Ectodermal cell (in vitro differentiated cells): Measurements from ENCODE around the gene RADIL.
"Not testable (repeated sequence)": the region's sequence is repeated elsewhere in the genome, so short reads cannot be mapped to it uniquely, and the experiment has no call there.

Experiments used
- H3K27ac ChIP-seq: 2 replicates; pipeline ENCODE4 v1.7.0; 2013; ENCODE audit warnings: mild to moderate bottlenecking, low read depth, low read length; ENCODE audit not compliant: insufficient read depth, poor library complexity, severe bottlenecking
- H3K27me3 ChIP-seq: 2 replicates; pipeline ENCODE4 v1.7.0; 2013; ENCODE audit warnings: mild to moderate bottlenecking, low read length; ENCODE audit not compliant: insufficient read depth, control insufficient read depth, poor library complexity, severe bottlenecking
- H3K36me3 ChIP-seq: one replicate; pipeline ENCODE4 v1.7.0; 2013; ENCODE audit warnings: low read length; ENCODE audit not compliant: control insufficient read depth, insufficient read depth
- H3K4me1 ChIP-seq: one replicate; pipeline ENCODE4 v1.7.0; 2013; ENCODE audit warnings: low read length; ENCODE audit not compliant: control insufficient read depth, insufficient read depth
- H3K4me3 ChIP-seq: 2 replicates; pipeline ENCODE4 v1.7.0; 2013; ENCODE audit warnings: low read depth, low read length, control low read depth; ENCODE audit not compliant: insufficient read depth
- H3K9me3 ChIP-seq: 2 replicates; pipeline ENCODE4 v1.7.0; 2013; ENCODE audit warnings: mild to moderate bottlenecking, low read length, moderate library complexity; ENCODE audit not compliant: control insufficient read depth
- WGBS, 2 experiments: methylation state at CpG; one replicate each; pipeline ENCODE4 v1.1.7; 2013; ENCODE audit warnings: missing lambda C conversion rate in 2 of 2; 5-methylcytosine and 5-hydroxymethylcytosine counted together

The RADIL gene

DNA sequence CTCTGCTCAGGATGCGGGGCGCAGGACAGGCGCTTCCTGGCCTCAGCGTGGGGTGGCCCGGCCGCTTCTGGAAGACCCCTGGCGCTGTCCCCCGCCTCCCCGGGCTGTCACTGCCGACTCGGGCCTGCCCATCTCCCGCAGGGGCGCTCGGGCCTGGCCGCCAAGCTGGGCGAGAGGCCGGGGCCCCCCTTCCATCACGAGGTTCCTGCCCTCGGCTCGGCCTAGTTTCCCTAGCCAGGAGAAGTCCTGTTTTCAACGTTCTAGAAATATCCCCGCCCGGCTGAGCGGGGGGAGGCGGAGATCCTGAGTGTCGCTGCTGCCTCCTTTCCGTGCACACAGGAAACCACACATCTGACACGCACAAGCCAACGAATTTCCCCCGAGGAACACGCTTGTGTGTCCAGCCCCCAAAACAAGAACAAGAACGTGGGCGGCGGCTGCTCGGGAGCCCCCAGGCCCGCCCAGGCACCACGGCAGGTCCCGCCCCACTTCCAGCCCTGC lies 74.4 kb downstream of the RADIL start:
- no peak overlapping the region for H3K27ac ChIP-seq
- H3K4me1 ChIP-seq: no peaks in the 10 kb centered on the region
- no peaks in the 10 kb centered on the region for H3K27me3 ChIP-seq
- no peaks in the 10 kb centered on the region for H3K36me3 ChIP-seq
- no peaks in the 10 kb centered on the region for H3K9me3 ChIP-seq
- no peak overlapping the region for H3K4me3 ChIP-seq
- WGBS, 2 experiments: 90 to 93% methylated on average over 38 of the region's 38 CpGs

DNA sequence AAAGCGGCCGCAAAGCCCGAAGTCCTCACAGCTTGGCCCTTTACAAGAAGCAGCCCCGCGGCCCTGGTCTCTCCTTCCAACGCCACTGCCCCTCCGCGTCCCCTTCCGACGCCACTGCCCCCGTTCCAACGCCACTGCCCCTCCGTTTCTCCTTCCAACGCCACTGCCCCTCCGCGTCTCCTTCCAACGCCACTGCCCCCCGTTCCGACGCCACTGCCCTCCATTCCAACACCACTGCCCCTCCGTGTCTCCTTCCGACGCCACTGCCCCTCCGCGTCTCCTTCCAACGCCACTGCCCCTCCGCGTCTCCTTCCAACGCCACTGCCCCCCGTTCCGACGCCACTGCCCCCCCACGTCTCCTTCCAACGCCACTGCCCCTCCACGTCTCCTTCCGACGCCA lies 75.0 kb downstream of the RADIL start:
- no peak overlapping the region for H3K4me3 ChIP-seq
- 87 to 89% methylated on average over 37 of the region's 37 CpGs for WGBS, 2 experiments

DNA sequence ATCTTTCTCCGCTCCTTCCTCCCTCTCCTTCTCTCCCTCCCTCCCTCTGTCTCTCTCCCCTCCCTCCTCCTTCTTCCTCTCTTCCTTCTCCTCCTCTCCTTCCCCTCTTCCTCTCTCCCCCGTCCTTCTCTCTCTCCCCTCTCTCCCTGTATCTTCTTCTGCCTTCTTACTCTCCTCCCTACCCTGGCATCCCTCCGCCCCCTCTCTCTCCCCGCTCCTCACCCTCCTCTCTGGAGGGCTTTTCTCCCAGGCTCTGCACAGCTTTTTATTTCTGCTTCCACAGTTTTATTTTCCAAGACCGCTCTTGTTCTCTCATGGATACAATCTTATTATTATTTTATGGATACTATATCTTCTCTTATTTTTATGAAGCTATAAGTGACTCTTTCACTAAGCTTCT lies 75.5 kb downstream of the RADIL start:
- 60 to 61% methylated on average over 4 of the region's 5 CpGs for WGBS, 2 experiments
- Histone ChIP-seq H3K27ac (no peak overlapping the region), H3K9me3 (no peaks in the 10 kb centered on the region), H3K27me3 (no peaks in the 10 kb centered on the region), H3K4me1 (no peaks in the 10 kb centered on the region), H3K36me3 (no peaks in the 10 kb centered on the region), H3K4me3 (no peak overlapping the region)

More for the DNA sequence above, 75.0 kb downstream of the RADIL start:
- Histone ChIP-seq H3K4me1 (no peaks in the 10 kb centered on the region), H3K27me3 (no peaks in the 10 kb centered on the region), H3K9me3 (no peaks in the 10 kb centered on the region), H3K27ac (no peak overlapping the region), H3K36me3 (no peaks in the 10 kb centered on the region)

DNA sequence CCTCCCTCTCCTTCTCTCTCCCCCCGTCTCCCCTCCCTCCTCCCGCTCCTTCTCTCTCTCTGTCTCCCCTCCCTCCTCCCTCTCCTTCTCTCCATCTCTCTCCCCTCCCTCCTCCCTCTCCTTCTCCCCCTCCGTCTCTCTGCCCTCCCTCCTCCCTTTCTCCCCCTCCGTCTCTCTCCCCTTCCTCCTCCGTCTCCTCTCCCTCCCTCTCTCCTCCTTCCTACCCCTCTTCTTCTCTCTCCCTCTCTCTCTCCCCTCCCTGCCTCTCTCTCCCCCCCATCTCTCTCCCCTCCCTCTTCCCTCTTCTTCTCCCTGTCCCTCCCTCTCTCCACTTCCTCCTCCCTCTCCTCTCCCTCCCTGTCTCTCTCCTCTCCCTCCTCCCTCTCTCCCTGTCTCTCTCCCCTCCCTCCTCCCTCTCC lies 75.9 kb downstream of the RADIL start:
- H3K4me3 ChIP-seq: no peak overlapping the region
- H3K27me3 ChIP-seq: no peaks in the 10 kb centered on the region
- no peaks in the 10 kb centered on the region for H3K36me3 ChIP-seq
- no peaks in the 10 kb centered on the region for H3K4me1 ChIP-seq
- no peaks in the 10 kb centered on the region for H3K9me3 ChIP-seq
- 32 to 45% methylated on average over 5 of the region's 5 CpGs for WGBS, 2 experiments
- H3K27ac ChIP-seq: no peak overlapping the region

DNA sequence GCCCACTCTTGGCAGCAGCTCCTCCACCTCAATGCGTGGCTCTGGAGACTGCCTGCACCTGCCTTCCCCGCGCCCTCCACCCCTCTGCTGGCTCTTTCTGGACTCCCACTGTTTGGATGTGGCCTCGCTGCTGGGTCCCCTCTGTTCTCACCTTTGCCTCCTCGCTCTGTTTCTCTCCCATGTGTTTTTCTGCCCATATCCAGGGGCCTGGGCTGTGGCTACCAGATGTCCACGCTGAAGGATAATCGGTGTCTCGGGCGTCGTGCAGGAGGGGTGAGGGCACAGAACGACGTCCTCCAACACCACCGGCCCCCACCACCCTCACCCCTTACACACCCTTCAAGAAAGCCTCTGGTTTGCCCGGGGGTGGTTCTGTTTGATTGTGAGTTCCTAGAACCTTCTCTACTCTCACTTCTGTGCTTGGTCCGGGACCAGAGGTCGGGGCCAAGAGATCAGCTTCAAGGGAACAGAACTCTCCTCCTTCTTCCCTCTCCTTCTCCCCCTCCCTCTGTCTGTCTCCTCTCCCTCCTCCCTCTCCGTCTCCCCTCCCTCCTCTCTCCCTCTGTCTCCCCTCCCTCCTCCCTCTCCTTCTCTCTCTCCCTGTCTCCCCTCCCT lies 76.4 kb downstream of the RADIL start:
- Histone ChIP-seq H3K4me1 (no peaks in the 10 kb centered on the region), H3K27me3 (no peaks in the 10 kb centered on the region), H3K9me3 (no peaks in the 10 kb centered on the region), H3K4me3 (no peak overlapping the region), H3K27ac (no peak overlapping the region), H3K36me3 (no peaks in the 10 kb centered on the region)
- WGBS, 2 experiments: 80 to 84% methylated on average over 17 of the region's 17 CpGs

DNA sequence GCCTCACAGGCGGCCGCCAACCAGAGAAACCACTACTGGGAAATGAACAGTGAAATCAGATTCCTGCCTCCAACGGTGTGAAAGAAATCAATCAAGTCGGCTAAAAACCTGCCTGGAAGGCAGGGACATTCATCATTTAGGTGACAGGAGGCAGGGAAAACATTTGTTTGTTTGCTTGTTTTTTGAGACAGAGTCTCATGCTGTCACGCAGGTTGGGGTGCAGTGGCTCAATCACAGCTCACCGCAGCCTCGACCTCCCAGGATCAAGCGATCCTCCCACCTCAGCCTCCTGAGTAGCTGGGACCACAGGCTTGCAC lies 77.6 kb downstream of the RADIL start:
- Histone ChIP-seq H3K36me3 (no peaks in the 10 kb centered on the region), H3K27me3 (no peaks in the 10 kb centered on the region), H3K9me3 (no peaks in the 10 kb centered on the region), H3K27ac (no peak overlapping the region), H3K4me1 (no peaks in the 10 kb centered on the region), H3K4me3 (no peak overlapping the region)
- 73 to 82% methylated on average over 8 of the region's 8 CpGs for WGBS, 2 experiments

DNA sequence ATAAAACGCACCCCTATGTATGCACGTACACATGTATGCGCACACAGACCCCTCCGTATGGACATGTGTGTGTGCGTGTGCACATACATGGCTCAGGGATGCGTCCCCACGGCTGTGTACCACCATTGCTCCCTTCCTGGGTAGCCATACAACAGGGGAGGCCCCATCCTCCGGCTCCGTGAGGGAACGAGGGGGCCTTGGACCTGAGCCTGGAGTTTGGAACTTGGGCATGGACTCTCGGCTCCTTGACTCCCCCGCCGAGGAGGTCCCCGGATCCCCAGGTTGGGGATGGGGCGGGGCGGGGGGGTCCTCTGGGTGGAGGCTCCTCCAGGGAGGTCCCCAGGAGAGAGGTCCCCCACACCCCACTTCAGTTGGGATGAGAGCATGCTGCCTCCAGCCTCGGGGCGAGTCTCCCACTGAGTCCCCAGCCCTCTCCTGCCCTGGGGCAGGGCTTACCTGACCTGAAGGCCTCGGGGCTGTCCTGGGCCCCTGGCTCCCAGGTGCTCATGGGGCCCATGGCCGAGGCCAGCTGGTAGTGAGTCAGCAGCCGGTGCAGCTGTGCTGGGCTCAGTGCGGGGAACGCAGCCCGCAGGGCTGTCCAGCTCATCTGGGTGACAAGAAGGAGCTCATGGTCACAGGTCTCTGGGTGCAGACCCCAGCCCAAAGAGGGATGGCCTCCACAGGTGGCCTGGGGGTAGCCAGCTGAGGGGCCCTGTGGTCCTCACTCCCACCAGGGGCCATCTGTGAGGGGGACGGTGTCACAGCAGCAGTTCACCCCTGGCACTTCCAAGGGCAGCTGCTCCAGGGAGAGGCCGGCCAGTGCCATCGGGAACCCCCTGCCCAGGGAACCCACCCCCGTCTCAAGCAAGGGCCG lies 78.2 kb downstream of the RADIL start:
- Histone ChIP-seq H3K27me3 (no peaks in the 10 kb centered on the region), H3K9me3 (no peaks in the 10 kb centered on the region), H3K4me3 (no peak overlapping the region), H3K4me1 (no peaks in the 10 kb centered on the region), H3K36me3 (no peaks in the 10 kb centered on the region), H3K27ac (no peak overlapping the region)
- WGBS, 2 experiments: 89 to 90% methylated on average over 29 of the region's 29 CpGs

DNA sequence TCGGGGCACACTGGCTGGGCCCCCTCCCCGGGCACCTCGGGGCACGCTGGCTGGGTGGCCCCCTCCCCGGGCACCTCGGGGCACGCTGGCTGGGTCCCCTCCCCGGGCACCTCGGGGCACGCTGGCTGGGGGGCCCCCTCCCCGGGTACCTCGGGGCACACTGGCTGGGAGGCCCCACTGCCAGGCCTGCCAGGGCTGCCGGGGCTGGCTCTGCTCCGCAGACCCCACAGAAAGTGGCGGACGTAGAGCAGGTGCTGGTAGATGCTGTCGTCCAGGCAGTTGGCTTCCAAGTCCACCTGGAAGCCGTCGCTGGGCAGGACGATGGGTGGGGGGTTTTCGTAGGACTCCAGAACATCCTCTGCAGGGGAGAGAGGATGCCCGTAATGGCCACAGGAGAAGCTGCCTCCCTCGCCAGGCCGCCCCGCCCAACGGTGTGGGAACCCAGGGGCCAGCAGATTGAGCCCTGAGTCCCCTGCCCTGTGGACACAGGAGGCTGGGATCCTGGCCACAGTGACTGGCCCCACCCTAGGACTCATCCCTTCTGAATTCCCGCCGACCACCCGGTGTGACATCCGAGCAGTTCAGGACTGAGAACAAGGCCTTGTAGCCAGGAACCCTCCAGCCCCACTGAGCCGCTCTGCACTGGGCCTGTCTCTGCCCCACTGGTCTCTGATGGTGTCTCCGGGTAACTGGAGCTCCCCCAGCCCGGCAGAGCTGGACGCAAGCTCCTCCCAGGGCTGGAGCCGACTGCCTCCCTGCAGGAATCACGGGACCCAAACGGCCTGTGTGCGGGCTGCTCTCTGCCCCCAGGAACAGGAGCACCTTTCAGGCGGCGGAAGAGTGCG lies 79.9 kb downstream of the RADIL start:
- H3K9me3 ChIP-seq: no peaks in the 10 kb centered on the region
- no peaks in the 10 kb centered on the region for H3K4me1 ChIP-seq
- H3K36me3 ChIP-seq: no peaks in the 10 kb centered on the region
- WGBS, 2 experiments: 77% methylated on average over 41 of the region's 41 CpGs
- no peaks in the 10 kb centered on the region for H3K27me3 ChIP-seq
- no peak overlapping the region for H3K27ac ChIP-seq
- H3K4me3 ChIP-seq: no peak overlapping the region

DNA sequence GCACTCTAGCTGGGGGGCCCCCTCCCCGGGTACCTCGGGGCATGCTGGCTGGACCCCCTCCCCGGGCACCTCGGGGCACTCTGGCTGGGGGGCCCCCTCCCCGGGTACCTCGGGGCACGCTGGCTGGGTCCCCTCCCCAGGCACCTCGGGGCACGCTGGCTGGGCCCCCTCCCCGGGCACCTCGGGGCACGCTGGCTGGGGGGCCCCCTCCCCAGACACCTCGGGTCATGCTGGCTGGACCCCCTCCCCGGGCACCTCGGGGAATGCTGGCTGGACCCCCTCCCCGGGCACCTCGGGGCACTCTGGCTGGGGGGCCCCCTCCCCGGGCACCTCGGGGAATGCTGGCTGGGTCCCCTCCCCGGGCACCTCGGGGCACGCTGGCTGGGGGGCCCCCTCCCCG lies 80.9 kb downstream of the RADIL start:
- H3K4me3 ChIP-seq, H3K27ac ChIP-seq, H3K27me3 ChIP-seq, H3K36me3 ChIP-seq, H3K4me1 ChIP-seq, H3K9me3 ChIP-seq: not testable (repeated sequence)
- 93 to 97% methylated on average over 23 of the region's 23 CpGs for WGBS, 2 experiments

DNA sequence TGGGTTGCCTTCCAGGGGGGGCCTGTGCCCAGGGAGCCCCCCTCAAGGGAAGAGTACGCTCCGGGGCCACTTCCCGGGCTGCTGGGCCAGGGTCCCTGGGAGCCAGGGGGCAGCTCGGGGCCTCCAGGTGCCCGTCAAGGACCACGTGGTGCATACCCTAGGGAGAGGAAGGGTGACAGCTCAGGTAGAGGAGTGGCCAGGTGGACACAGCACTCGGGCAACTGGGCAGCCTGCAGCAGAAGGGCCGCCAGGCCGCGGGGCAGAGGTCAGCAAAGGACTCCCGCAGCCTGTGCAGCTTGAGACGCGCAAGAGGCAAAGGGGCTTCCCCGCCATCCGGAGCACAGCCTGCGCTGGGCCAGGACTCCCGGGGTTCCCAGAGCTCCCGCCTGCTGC lies 81.7 kb downstream of the RADIL start:
- Histone ChIP-seq H3K27me3 (no peaks in the 10 kb centered on the region), H3K27ac (no peak overlapping the region), H3K4me3 (no peak overlapping the region), H3K9me3 (no peaks in the 10 kb centered on the region), H3K36me3 (no peaks in the 10 kb centered on the region), H3K4me1 (no peaks in the 10 kb centered on the region)
- WGBS, 2 experiments: 90 to 92% methylated on average over 18 of the region's 18 CpGs
